Stimulated activated naive CD4-positive, alpha-beta T cell treated with Interleukin-2 at 50 U/mL for 16 hours (primary cell): ENCODE measurements around the gene CATSPERB.
"Not testable (repeated sequence)": the region's sequence is repeated elsewhere in the genome, so short reads cannot be mapped to it uniquely, and the experiment has no call there.

Source experiments
- DNase-seq: peaks from one replicate; lab custom pipeline; 2025; lab: John Stamatoyannopoulos, UW

Gene CATSPERB

GRCh38 chr14:91575469-91576208 lies 156.2 kb downstream of the CATSPERB start:
- no peak for DNase-seq

- DNase-seq = peak; percentile 89
Observed at GRCh38 chr14:91573894-91574837, 157.7 kb downstream of the CATSPERB start.

- DNase-seq = no peak
Observed at GRCh38 chr14:91573528-91573893, 158.4 kb downstream of the CATSPERB start.

GRCh38 chr14:91570021-91570420 lies 161.9 kb downstream of the CATSPERB start:
- no peak for DNase-seq

GRCh38 chr14:91569301-91569700 lies 162.6 kb downstream of the CATSPERB start:
- DNase-seq = no peak

- no peak for DNase-seq
Observed at GRCh38 chr14:91568626-91569025, 163.3 kb downstream of the CATSPERB start.

GRCh38 chr14:91567827-91568226 lies 164.1 kb downstream of the CATSPERB start:
- DNase-seq = not testable (repeated sequence)

GRCh38 chr14:91555531-91555930 lies 176.4 kb downstream of the CATSPERB start:
- DNase-seq = no peak

- no peak for DNase-seq
Observed at GRCh38 chr14:91554535-91555332, 177.2 kb downstream of the CATSPERB start.

- DNase-seq = no peak
Observed at GRCh38 chr14:91548108-91548507, 183.8 kb downstream of the CATSPERB start.

- no peak for DNase-seq
Observed at GRCh38 chr14:91545946-91546716, 185.8 kb downstream of the CATSPERB start.

- DNase-seq = no peak
Observed at GRCh38 chr14:91545204-91545603, 186.7 kb downstream of the CATSPERB start.

GRCh38 chr14:91536327-91536726 lies 195.6 kb downstream of the CATSPERB start:
- no peak for DNase-seq

GRCh38 chr14:91534059-91534458 lies 197.8 kb downstream of the CATSPERB start:
- not testable (repeated sequence) for DNase-seq

- no peak for DNase-seq
Observed at GRCh38 chr14:91533623-91534022, 198.3 kb downstream of the CATSPERB start.
